ENCODE results near the gene CNTN2. TPM values are rescaled to one million over a fixed set of nuclear protein-coding genes. Genes with fewer than 3 reads are reported as not detected.

CNTN2 gene
- total and polyA plus RNA-seq, 2 experiments from 2014 or later = 1.3 to 2.2 TPM

DNA sequence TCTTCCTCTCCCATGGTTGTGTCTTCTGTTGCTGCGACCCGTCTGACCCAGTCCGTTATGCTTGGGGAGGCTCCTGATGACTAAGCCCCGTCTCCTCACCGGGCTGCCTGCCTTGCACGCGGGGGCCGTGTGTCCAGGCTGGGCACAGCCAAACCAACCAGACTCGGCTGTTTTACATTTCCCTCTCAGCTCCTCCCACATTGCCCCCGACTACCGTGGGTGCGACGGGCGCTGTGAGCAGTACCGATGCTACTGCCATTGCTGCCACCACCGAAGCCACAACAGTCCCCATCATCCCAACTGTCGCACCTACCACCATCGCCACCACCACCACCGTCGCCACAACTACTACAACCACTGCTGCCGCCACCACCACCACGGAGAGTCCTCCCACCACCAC lies 46.0 kb upstream of the CNTN2 start:
- Mint-ChIP-seq H3K27me3 (ENCODE audit: insufficient read depth, low read depth, poor library complexity) (peaks cover 14% of the 10 kb centered on the region), H3K4me3 (no peak overlapping the region), H3K36me3 (ENCODE audit: low read depth) (no peaks in the 10 kb centered on the region; the same call in 2 of the 3 replicates), H3K9me3 (no peaks in the 10 kb centered on the region), H3K4me1 (peaks cover 9% of the 10 kb centered on the region), H3K27ac (no peak overlapping the region)
- no peak for ATAC-seq
- no peak overlapping the region for H3K4me2 ChIP-seq
- no peak for DNase-seq (ENCODE audit: low spot score)
- no peak overlapping the region for H3K4me3 ChIP-seq
- H4K20me1 ChIP-seq (replicated peaks; ENCODE audit: insufficient read depth) = no peaks in the 10 kb centered on the region
- no peaks in the 10 kb centered on the region for H3K36me3 ChIP-seq (ENCODE audit: insufficient read depth)
- H3K9me2 ChIP-seq (ENCODE audit: insufficient read depth) = no peaks in the 10 kb centered on the region
- H3K79me2 ChIP-seq (replicated peaks; ENCODE audit: insufficient read depth) = no peaks in the 10 kb centered on the region
- no peaks in the 10 kb centered on the region for H3K27me3 ChIP-seq (ENCODE audit: insufficient read depth)
- TF ChIP-seq NANOG (IDR thresholded peaks at IDR 0.05; ENCODE audit: borderline replicate concordance) (no peak), CREB1 (CRISPR knock-in tag; IDR thresholded peaks at IDR 0.05; ENCODE audit: low read depth) (no peak), CTCF (conservative IDR thresholded peaks at IDR 0.05; ENCODE audit: low read depth in 2 of 2) (no peak), ETS1 (IDR thresholded peaks at IDR 0.05) (no peak), POLR2AphosphoS5 (IDR thresholded peaks at IDR 0.05; ENCODE audit: low read depth) (no peak), EZH2 (IDR thresholded peaks at IDR 0.05; ENCODE audit: low read depth, unreplicated experiment) (no peak), ZNF114 (CRISPR knock-in tag; IDR thresholded peaks at IDR 0.05) (no peak)
- H3K27ac ChIP-seq (ENCODE audit: low read depth) = no peak overlapping the region
- peaks cover 6% of the 10 kb centered on the region; the same call in 1 of the 2 replicates for H3K4me1 ChIP-seq (ENCODE audit: insufficient read depth)
- H2AFZ ChIP-seq = no peak overlapping the region
- no peaks in the 10 kb centered on the region for H3F3A ChIP-seq (replicated peaks; ENCODE audit: low read depth)

DNA sequence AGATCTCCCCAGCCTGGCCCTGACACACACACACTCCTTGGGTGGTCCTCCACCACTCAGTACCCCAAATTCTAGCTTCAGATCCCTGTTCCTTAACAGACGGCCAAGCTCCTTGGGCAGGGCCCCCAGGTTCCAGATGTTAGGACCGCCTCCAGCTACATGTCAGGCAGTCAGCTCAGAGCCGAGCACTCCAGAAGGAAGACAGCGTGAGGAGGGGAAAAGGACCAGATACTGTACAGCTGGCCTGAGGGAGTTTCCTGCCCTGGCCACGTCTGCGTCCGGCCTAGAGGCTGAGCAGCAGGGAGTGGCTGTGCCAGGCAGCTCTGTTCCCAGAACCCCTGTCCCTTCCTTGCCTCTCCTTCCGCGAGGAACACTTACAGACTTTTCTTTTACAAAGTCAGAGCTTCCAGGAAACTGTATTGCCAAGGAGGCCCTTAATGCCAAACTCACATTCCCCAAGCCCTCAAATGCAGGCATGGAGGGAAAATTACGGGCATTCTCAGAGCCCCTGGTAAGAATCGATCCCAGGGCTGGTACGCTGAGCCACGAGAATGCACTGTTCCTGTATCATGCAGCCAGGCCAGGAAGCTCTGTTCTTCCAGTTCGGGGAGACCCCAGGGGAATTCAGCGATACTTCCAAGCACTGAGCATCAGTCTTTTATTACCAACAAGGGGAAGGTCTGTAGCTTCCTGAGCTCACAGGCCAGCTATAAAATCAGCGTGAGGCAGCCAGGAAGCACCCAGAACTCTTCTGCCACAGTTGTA lies 45.2 kb upstream of the CNTN2 start:
- H4K20me1 ChIP-seq (replicated peaks; ENCODE audit: insufficient read depth) = no peaks in the 10 kb centered on the region
- H3K9me2 ChIP-seq (ENCODE audit: insufficient read depth) = no peaks in the 10 kb centered on the region
- TF ChIP-seq EZH2 (IDR thresholded peaks at IDR 0.05; ENCODE audit: low read depth, unreplicated experiment) (no peak), POLR2AphosphoS5 (IDR thresholded peaks at IDR 0.05; ENCODE audit: low read depth) (no peak), JUNB (IDR thresholded peaks at IDR 0.05; ENCODE audit: unreplicated experiment) (no peak), STAT1 (IDR thresholded peaks at IDR 0.05; ENCODE audit: unreplicated experiment) (no peak)
- no peak overlapping the region for H3K27ac ChIP-seq (ENCODE audit: low read depth)
- ATAC-seq (no peak), DNase-seq (ENCODE audit: low spot score) (no peak)
- no peak overlapping the region for H3K4me2 ChIP-seq
- no peaks in the 10 kb centered on the region; the same call in 2 of the 3 replicates for H3K36me3 Mint-ChIP-seq (ENCODE audit: low read depth)
- no peaks in the 10 kb centered on the region for H3F3A ChIP-seq (replicated peaks; ENCODE audit: low read depth)
- H3K4me1 Mint-ChIP-seq = peaks cover 7% of the 10 kb centered on the region
- H3K79me2 ChIP-seq (replicated peaks; ENCODE audit: insufficient read depth) = no peaks in the 10 kb centered on the region
- peaks cover 3% of the 10 kb centered on the region; the same call in 1 of the 2 replicates for H3K4me1 ChIP-seq (ENCODE audit: insufficient read depth)
- peaks cover 19% of the 10 kb centered on the region for H3K27me3 Mint-ChIP-seq (ENCODE audit: insufficient read depth, low read depth, poor library complexity)
- no peak overlapping the region for H3K4me3 ChIP-seq
- H3K36me3 ChIP-seq (ENCODE audit: insufficient read depth) = no peaks in the 10 kb centered on the region
- H2AFZ ChIP-seq = no peak overlapping the region
- no peaks in the 10 kb centered on the region for H3K9me3 Mint-ChIP-seq
- no peaks in the 10 kb centered on the region for H3K27me3 ChIP-seq (ENCODE audit: insufficient read depth)
- no peak overlapping the region for H3K27ac Mint-ChIP-seq
- no peak overlapping the region for H3K4me3 Mint-ChIP-seq

All from GM23338 (cell line).